Measurements from ENCODE around the gene CNTN1. TPM values are rescaled to one million over a fixed set of nuclear protein-coding genes. Genes with fewer than 3 reads are reported as not detected.

The CNTN1 gene
- total and polyA plus RNA-seq, 2 of the 8 experiments (the other 6 are each of a cell fraction or from before 2014, with no cell fraction given), result 7.2 to 21.8 TPM

- H2BK12ac ChIP-seq (ENCODE audit: low read depth, low read length), result peak overlapping the region; percentile 93
Observed at GRCh38 chr12:40819436-40820108, 127.3 kb downstream of the CNTN1 start.

More at GRCh38 chr12:40819436-40820108, 127.3 kb downstream of the CNTN1 start:
- Histone ChIP-seq H3K27me3 (replicated peaks in 1 of 4; ENCODE audit: control insufficient read depth in 3 of 4, extremely low read depth in 1 of 4, insufficient read depth in 3 of 4, low read length in 3 of 4) (no peaks in the 10 kb centered on the region), H2BK15ac (ENCODE audit: low read length) (no peak overlapping the region), H4K91ac (replicated peaks; ENCODE audit: insufficient read length, low read length) (no peak overlapping the region), H3K4ac (replicated peaks; ENCODE audit: insufficient read length, low read depth, low read length) (no peak overlapping the region), H2BK5ac (ENCODE audit: low read depth, low read length) (peak overlapping the region; percentile 63; the same call in 1 of the 2 replicates), H2AK5ac (ENCODE audit: low read depth, low read length) (no peak overlapping the region; the same call in 1 of the 2 replicates), H3K79me2 (ENCODE audit: control insufficient read depth in 1 of 2, insufficient read depth in 2 of 2, low read length in 2 of 2) (no peaks in the 10 kb centered on the region), H2AFZ (ENCODE audit: low read length) (peak overlapping the region; percentile 89; the same call in 1 of the 2 replicates), H3K4me3 (ENCODE audit: extremely low read depth in 1 of 4, insufficient read depth in 2 of 4, low read depth in 3 of 4, low read length in 4 of 4) (peak overlapping the region in 2 of 4 experiments; percentile 19 to 32; a peak in 2 of 8 replicates), H4K20me1 (replicated peaks in 1 of 2; ENCODE audit: control insufficient read depth in 1 of 2, insufficient read depth in 2 of 2, low read length in 2 of 2) (no peaks in the 10 kb centered on the region), H3K23ac (ENCODE audit: insufficient read length) (no peak overlapping the region), H3K23me2 (ENCODE audit: low read depth, low read length) (no peaks in the 10 kb centered on the region), H3K79me1 (ENCODE audit: low read depth, low read length) (no peaks in the 10 kb centered on the region), H4K8ac (ENCODE audit: extremely low read depth, insufficient read depth, low read length) (no peak overlapping the region), H3K9me3 (ENCODE audit: insufficient read depth in 2 of 2, low read depth in 1 of 2, low read length in 1 of 2) (no peaks in the 10 kb centered on the region), H3K18ac (ENCODE audit: extremely low read depth, low read length) (peak overlapping the region; percentile 71), H2BK20ac (ENCODE audit: low read length) (peak overlapping the region; percentile 90), H3K14ac (ENCODE audit: insufficient read length) (no peak overlapping the region), H3K56ac (replicated peaks; ENCODE audit: insufficient read length, low read depth, low read length) (no peak overlapping the region), H4K5ac (ENCODE audit: insufficient read length, low read depth, low read length) (peak overlapping the region; percentile 28), H3K4me2 (ENCODE audit: insufficient read depth in 1 of 2, low read depth in 2 of 2, low read length in 2 of 2) (peak overlapping the region; percentile 53 to 69), H3K36me3 (ENCODE audit: control insufficient read depth in 2 of 4, insufficient read depth in 4 of 4, low read length in 3 of 4) (no peaks in the 10 kb centered on the region), H3K27ac (ENCODE audit: low read depth, low read length) (no peak overlapping the region), H3K4me1 (replicated peaks in 1 of 4; ENCODE audit: control insufficient read depth in 3 of 4, insufficient read depth in 4 of 4, low read length in 3 of 4) (peaks cover 7 to 14% (median 9%) of the 10 kb centered on the region in 4 experiments; a peak in 6 of 7 replicates), H3K9ac (replicated peaks in 1 of 4; ENCODE audit: extremely low read depth in 1 of 4, low read depth in 3 of 4, low read length in 3 of 4) (no peak overlapping the region), H2BK120ac (replicated peaks; ENCODE audit: low read depth, low read length) (peak overlapping the region; percentile 47)
- CTCF ChIA-PET (ENCODE audit: partially characterized antibody), result interaction anchor here (0.6 kb wide), 1 partner anchor 90 kb away, joined by 3 read pairs; no protein-coding TSS in a partner anchor
- DNase-seq (ENCODE audit: low read depth in 1 of 2, low spot score in 2 of 2), result peak; percentile 62 to 73
- no peak for FAIRE-seq
- TF ChIP-seq BCL11A (IDR thresholded peaks at IDR 0.05; ENCODE audit: low read depth in 2 of 2, low read length in 2 of 2) (no peak), NANOG (IDR thresholded peaks at IDR 0.05; ENCODE audit: insufficient read depth, low read depth, low read length, poor library complexity, severe bottlenecking) (peak; percentile 45), CEBPB (IDR thresholded peaks at IDR 0.05; ENCODE audit: low read depth, low read length) (no peak), RAD21 (IDR thresholded peaks at IDR 0.05 in 1 of 2, conservative IDR thresholded peaks at IDR 0.05 in 1 of 2; ENCODE audit: low read depth in 2 of 2, low read length in 2 of 2) (peak in 1 of 2 experiments; percentile 21; a peak in 2 of 4 replicates), TEAD4 (IDR thresholded peaks at IDR 0.05; ENCODE audit: low read depth, low read length) (0 out of 2 replicates have a peak, but pooled peaks have one; percentile 18), ZNF274 (IDR thresholded peaks at IDR 0.05; ENCODE audit: borderline replicate concordance, extremely low read depth, low read length) (no peak), MAX (IDR thresholded peaks at IDR 0.05) (peak; percentile 8; the same call in 1 of the 2 replicates), RBBP5 (IDR thresholded peaks at IDR 0.05; ENCODE audit: borderline replicate concordance, low read depth, low read length) (peak; percentile 66; the same call in 1 of the 2 replicates), ASH2L (IDR thresholded peaks at IDR 0.05; ENCODE audit: low read length) (peak; percentile 84), POLR2A (IDR thresholded peaks at IDR 0.05; ENCODE audit: control extremely low read depth in 1 of 2, low read depth in 2 of 2, low read length in 2 of 2) (peak in 1 of 2 experiments; percentile 17; a peak in 1 of 3 replicates), SP1 (IDR thresholded peaks at IDR 0.05; ENCODE audit: low read depth, low read length) (peak; percentile 60; the same call in 1 of the 2 replicates)
- POLR2A ChIA-PET (ENCODE audit: partially characterized antibody), result interaction anchor here (0.6 kb wide), 1 partner anchor 827 kb away, joined by 3 read pairs; no protein-coding TSS in a partner anchor
- 49% methylated on average over 12 of the region's 12 CpGs; no CpG with 5 or more reads in 1 of the 2 experiments for WGBS, 2 experiments (ENCODE audit: extremely low coverage in 1 of 2, insufficient coverage in 1 of 2, insufficient read length in 1 of 2, insufficient replicate concordance in 2 of 2, low coverage in 1 of 2, low lambda C conversion rate in 2 of 2, missing lambda C conversion rate in 1 of 2)

All from H1 (cell line).